Activated naive CD4-positive, alpha-beta T cell treated with anti-CD3 and anti-CD28 coated beads, Interleukin-2, amount 10 ng/mL, durations not matched to agents 5 hours and 36 hours (primary cell): ENCODE measurements around the gene PIK3C2G. TPM values are rescaled to one million over a fixed set of nuclear protein-coding genes. Genes with fewer than 3 reads are reported as not detected.

ENCODE experiments used
- total RNA-seq, 2 experiments: library from RNA; stranded (reverse); gene quantifications; one replicate each; pipeline ENCODE4 v1.2.3, GENCODE V29; 2021

Gene PIK3C2G
- not detected for total RNA-seq

GRCh38 chr12:18261273-18261672 lies at the start of gene PIK3C2G:
TSS of gene PIK3C2G (plus strand) at chr12:18261518. CDS start at chr12:18282082, 20,564 bp downstream.

Other genes starting within 250 kb of the PIK3C2G start
- gene RERGL, start 171.3 kb upstream of the PIK3C2G start, total RNA-seq: not detected